Measurements from ENCODE around the gene SMARCD2. TPM values are rescaled to one million over a fixed set of nuclear protein-coding genes. Genes with fewer than 3 reads are reported as not detected.

SMARCD2 gene
- total RNA-seq, 1 donor from 2014 or later, result 107 TPM

DNA sequence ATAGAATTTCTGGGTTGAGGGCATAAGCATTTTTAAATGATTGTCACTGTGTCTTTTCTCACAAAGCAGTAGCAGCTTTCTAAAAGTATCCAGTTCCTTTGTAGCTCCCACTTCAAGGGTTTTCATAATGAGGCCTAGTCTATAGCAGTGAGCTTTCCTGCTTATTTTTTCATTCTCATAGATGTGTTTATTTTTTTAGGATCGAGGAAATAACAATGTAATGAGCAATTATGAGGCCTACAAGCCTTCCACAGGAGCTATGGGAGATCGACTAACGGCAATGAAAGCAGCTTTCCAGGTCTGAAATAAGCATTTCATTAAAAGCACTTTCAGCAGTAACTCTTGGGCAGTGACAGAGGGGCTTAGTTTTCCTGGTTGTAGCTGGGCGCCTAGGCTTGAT is 25.8 kb downstream of the SMARCD2 start:
- Histone ChIP-seq H3K4me3 (ENCODE audit: low read depth, low read length) (no peak overlapping the region), H3K36me3 (ENCODE audit: control insufficient read depth, insufficient read depth, low read length) (peaks cover 10% of the 10 kb centered on the region), H3K27me3 (ENCODE audit: control insufficient read depth, insufficient read depth, low read length) (no peaks in the 10 kb centered on the region)
- no peak for DNase-seq (ENCODE audit: low read depth)
- TF ChIP-seq, protein P1, sequence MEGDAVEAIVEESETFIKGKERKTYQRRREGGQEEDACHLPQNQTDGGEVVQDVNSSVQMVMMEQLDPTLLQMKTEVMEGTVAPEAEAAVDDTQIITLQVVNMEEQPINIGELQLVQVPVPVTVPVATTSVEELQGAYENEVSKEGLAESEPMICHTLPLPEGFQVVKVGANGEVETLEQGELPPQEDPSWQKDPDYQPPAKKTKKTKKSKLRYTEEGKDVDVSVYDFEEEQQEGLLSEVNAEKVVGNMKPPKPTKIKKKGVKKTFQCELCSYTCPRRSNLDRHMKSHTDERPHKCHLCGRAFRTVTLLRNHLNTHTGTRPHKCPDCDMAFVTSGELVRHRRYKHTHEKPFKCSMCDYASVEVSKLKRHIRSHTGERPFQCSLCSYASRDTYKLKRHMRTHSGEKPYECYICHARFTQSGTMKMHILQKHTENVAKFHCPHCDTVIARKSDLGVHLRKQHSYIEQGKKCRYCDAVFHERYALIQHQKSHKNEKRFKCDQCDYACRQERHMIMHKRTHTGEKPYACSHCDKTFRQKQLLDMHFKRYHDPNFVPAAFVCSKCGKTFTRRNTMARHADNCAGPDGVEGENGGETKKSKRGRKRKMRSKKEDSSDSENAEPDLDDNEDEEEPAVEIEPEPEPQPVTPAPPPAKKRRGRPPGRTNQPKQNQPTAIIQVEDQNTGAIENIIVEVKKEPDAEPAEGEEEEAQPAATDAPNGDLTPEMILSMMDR (IDR thresholded peaks at IDR 0.05; ENCODE audit: insufficient read depth, low read length, poor library complexity, severe bottlenecking), result no peak

DNA sequence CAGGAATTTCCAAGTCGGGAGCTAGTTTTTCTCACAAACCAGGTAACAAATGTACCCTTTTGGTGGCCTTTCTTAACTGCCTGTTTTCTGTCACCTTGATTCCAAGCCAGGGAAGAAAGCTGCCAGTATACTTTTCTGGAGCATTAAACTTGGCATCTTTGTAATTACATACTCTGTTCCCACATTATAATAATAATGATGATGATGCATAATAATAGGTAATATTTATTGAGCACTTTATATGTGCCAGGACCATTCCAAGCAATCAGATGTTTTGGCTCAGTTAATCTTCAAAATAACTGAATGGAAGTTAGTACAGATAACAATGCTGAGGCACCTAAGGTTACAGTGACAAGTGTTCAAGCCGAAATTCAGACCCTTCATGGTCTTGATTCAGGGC is 26.4 kb downstream of the SMARCD2 start:
- Histone ChIP-seq H3K36me3 (ENCODE audit: control insufficient read depth, insufficient read depth, low read length) (peaks cover 8% of the 10 kb centered on the region), H3K27me3 (ENCODE audit: control insufficient read depth, insufficient read depth, low read length) (no peaks in the 10 kb centered on the region)
- TF ChIP-seq, protein P1 (IDR thresholded peaks at IDR 0.05; ENCODE audit: insufficient read depth, low read length, poor library complexity, severe bottlenecking), result no peak

DNA sequence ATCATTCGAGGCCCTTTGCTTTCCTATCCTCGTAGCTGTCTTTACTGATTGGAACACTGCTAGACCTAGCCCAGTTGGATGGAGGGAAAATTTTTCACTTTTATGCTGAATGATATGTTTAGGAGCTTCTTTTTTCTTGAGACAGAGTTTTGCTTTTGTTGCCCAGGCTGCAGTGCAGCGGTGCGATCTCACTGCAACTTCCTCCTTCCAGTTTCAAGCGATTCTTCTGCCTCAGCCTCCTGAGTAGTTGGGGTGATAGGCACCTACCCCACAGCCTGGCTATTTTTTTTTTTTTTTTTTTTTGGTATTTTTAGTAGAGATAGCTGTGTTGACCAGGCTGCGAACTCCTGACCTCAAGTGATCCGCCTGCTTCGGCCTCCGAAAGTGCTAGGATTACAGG is 32.5 kb downstream of the SMARCD2 start:
- TF ChIP-seq, protein P1 (IDR thresholded peaks at IDR 0.05; ENCODE audit: insufficient read depth, low read length, poor library complexity, severe bottlenecking), result no peak
- H3K36me3 ChIP-seq (ENCODE audit: control insufficient read depth, insufficient read depth, low read length), result no peaks in the 10 kb centered on the region

More for the DNA sequence above, 26.4 kb downstream of the SMARCD2 start:
- no peak overlapping the region for H3K4me3 ChIP-seq (ENCODE audit: low read depth, low read length)
- no peak for DNase-seq (ENCODE audit: low read depth)

DNA sequence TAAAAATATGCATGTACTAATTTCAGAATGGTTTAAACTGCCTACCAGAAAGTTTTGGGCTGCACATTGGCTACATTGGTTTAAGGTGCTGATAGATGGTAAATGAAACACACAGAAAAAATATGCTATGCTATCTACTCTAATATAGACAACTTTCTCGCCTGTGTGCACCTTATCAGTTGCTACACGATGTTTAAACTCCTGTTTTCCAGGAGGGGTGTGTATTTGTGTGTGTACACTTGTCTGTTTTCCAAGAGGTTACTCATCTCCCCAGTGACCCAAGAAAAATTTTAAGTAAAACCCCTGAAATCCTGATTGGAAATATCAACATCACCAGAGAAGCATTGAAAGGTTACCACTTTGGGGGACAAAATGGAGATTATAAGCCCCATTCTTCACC is 36.9 kb downstream of the SMARCD2 start:
- H3K4me3 ChIP-seq (ENCODE audit: low read depth, low read length), result no peak overlapping the region
- no peaks in the 10 kb centered on the region for H3K36me3 ChIP-seq (ENCODE audit: control insufficient read depth, insufficient read depth, low read length)
- no peak for DNase-seq (ENCODE audit: low read depth)
- H3K27me3 ChIP-seq (ENCODE audit: control insufficient read depth, insufficient read depth, low read length), result no peaks in the 10 kb centered on the region
- TF ChIP-seq, protein P1 (IDR thresholded peaks at IDR 0.05; ENCODE audit: insufficient read depth, low read length, poor library complexity, severe bottlenecking), result no peak

More for the DNA sequence above, 32.5 kb downstream of the SMARCD2 start:
- DNase-seq (ENCODE audit: low read depth), result no peak
- H3K4me3 ChIP-seq (ENCODE audit: low read depth, low read length), result no peak overlapping the region
- H3K27me3 ChIP-seq (ENCODE audit: control insufficient read depth, insufficient read depth, low read length), result no peaks in the 10 kb centered on the region

DNA sequence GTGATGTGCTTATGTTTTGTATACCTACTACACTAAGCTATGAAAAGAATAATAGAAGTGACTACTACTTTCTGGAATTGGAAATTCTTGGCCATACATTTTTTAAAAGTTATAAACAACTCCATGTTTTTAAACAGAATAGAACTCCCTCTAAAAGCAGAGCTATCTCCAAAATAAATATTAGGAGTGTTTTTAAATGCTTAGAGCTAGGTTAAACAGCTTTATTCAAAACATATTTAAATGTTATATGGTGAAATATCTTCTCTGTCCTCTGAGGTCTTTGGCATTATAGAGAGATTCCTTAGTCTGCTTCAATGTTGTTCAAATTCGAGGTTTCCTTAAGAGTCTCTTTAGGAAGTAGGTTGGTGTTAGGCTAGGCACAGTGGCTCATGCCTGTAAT is 38.2 kb downstream of the SMARCD2 start:
- no peaks in the 10 kb centered on the region for H3K36me3 ChIP-seq (ENCODE audit: control insufficient read depth, insufficient read depth, low read length)
- no peak for DNase-seq (ENCODE audit: low read depth)
- no peaks in the 10 kb centered on the region for H3K27me3 ChIP-seq (ENCODE audit: control insufficient read depth, insufficient read depth, low read length)
- no peak overlapping the region for H3K4me3 ChIP-seq (ENCODE audit: low read depth, low read length)
- TF ChIP-seq, protein P1 (IDR thresholded peaks at IDR 0.05; ENCODE audit: insufficient read depth, low read length, poor library complexity, severe bottlenecking), result no peak

DNA sequence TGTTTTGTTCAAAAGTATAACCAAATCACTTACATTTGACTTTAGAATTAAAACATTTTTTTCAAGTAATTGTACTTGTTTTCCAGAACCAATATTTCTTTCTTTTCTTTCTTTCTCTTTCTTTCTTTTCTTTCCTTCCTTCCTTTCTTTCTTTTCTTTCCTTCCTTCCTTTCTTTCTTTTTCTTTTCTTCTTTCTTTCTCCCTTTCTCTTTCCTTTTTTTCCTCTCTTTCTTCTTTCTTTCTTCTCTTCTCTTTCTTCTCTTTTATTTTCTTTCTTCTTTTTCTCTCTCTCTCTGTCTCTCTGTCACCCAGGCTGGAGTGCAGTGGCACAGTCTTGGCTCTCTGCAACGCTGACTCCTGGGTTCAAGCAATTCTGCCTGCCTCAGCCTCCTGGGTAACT is 41.7 kb downstream of the SMARCD2 start:
- TF ChIP-seq, protein P1 (IDR thresholded peaks at IDR 0.05; ENCODE audit: insufficient read depth, low read length, poor library complexity, severe bottlenecking), result no peak
- H3K4me3 ChIP-seq (ENCODE audit: low read depth, low read length), result no peak overlapping the region
- no peaks in the 10 kb centered on the region for H3K27me3 ChIP-seq (ENCODE audit: control insufficient read depth, insufficient read depth, low read length)
- H3K36me3 ChIP-seq (ENCODE audit: control insufficient read depth, insufficient read depth, low read length), result no peaks in the 10 kb centered on the region
- no peak for DNase-seq (ENCODE audit: low read depth)

Measured in kidney epithelial cell (primary cell).